Activated T-cell treated with anti-CD3 and anti-CD28 coated beads, Interleukin-2, amount 50 U/mL, for 48 hours (primary cell): ENCODE measurements around the gene EPN1.

ENCODE experiments used
- DNase-seq, 2 experiments: peaks; one replicate each; pipeline ENCODE4 v3.0.0-alpha.2; 2020

Gene EPN1

DNA sequence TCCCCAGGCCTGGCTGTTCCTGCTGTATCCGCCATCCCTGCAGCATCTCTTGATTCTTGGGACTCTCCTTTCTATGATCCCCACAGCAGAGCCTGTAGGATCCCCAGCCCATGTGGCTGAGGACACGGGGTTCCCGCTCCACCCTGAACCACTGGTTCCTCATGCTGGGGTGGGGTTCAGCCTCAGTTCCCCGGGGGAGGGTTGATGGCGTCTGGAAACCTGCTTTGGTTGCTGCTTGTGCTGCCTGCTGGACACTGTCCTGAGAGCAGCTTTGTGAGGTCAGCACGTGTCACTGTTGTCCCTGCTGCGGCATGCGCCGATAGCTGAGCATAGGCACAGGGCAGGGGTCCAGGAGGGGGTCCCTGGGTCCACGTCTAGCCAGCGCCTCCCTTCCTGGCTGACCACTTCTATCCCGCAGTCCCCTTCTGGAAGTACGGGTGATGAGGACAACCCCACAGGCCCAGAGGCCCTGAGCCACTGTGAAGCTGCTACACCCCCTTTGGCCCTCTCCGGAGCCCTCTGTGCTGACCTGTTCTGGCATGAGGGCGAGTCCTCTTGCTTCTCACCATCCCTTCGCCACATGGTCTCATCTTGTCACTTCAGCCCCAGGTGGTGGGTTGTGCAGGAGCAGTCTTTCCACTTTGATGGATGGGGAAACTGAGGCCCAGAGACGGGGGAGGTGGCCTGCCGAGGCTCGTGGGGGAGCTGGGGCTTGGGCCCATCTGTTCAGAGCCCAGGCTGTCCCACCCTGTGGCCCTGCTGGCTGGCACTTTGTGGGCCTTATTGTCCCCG lies 5.5 kb downstream of the EPN1 start:
- no peak for DNase-seq

DNA sequence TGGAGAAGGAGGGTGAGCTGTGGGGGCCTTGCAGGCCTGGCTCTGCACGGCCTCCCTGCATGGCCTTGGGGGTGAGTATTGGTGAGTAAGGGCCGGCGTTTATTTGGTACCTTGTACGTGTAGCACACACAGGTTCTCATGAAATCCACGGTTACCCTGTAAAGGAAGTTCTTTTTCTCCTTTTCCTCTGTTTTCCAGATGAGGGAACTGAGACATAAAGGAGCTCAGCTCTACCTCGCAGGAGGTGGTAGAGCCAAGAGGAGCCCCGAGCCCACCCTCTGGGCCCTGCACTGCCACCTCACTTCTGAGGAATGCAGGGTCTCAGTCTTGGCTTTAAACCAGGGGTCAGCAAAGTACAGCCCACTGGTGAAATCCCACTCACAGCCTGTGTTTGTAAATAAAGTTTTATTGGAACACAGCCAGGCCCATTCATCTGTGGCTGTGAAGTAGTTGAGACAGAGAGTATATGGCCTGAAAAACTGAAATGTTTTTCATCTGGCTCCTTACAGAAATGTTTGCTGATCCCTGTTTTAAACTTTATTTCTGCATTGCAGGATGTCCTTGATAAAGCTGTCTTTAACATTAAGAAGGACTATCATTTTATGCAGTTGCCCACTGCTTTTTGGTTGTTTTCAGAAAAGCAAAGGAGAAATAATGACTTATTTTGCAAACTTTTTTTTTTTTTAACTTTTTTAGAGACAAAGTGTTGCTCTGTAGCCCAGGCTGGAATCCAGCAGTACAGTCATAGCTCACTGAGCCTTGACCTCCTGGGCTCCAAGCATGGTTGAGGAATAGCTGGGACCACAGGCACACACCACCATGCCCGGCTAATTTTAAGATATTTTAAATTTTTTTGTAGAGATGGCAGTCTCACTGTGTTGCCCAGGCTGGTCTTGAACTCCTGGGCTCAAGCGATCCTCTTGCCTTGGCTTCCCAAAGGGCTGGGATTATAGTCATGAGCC lies 6.4 kb downstream of the EPN1 start:
- no peak for DNase-seq

- DNase-seq, result no peak
Observed at GRCh38 chr19:55683449-55684261, 8.6 kb downstream of the EPN1 start.

DNA sequence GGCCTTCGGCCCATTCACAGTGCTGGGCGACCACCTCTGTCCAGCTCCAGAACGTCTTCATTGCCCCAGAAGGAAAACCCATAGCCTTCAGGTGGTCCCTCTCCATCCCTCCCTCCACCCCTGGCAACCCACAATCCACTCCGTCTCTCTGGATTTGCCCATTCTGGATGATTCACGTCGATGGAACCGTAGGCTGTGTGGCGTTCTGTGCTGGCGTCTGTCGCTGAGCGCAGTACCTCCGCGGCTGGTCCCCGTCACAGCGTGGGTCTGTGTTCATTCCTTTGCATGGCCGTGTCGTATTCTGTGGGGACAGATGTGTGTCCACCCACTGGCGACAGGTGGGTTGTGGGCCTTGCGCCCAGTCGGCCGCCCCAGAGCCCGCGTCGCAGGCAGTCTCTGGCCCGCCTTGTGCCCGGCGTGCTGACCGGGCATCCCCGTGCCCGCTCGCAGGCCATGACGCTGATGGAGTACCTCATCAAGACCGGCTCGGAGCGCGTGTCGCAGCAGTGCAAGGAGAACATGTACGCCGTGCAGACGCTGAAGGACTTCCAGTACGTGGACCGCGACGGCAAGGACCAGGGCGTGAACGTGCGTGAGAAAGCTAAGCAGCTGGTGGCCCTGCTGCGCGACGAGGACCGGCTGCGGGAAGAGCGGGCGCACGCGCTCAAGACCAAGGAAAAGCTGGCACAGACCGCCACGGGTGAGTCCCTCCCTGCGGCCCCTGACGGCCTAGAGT lies 10.1 kb downstream of the EPN1 start:
- no peak for DNase-seq

- no peak for DNase-seq
Observed at GRCh38 chr19:55685776-55686175, 10.8 kb downstream of the EPN1 start.

GRCh38 chr19:55686311-55687050 lies 11.5 kb downstream of the EPN1 start:
- no peak for DNase-seq

DNA sequence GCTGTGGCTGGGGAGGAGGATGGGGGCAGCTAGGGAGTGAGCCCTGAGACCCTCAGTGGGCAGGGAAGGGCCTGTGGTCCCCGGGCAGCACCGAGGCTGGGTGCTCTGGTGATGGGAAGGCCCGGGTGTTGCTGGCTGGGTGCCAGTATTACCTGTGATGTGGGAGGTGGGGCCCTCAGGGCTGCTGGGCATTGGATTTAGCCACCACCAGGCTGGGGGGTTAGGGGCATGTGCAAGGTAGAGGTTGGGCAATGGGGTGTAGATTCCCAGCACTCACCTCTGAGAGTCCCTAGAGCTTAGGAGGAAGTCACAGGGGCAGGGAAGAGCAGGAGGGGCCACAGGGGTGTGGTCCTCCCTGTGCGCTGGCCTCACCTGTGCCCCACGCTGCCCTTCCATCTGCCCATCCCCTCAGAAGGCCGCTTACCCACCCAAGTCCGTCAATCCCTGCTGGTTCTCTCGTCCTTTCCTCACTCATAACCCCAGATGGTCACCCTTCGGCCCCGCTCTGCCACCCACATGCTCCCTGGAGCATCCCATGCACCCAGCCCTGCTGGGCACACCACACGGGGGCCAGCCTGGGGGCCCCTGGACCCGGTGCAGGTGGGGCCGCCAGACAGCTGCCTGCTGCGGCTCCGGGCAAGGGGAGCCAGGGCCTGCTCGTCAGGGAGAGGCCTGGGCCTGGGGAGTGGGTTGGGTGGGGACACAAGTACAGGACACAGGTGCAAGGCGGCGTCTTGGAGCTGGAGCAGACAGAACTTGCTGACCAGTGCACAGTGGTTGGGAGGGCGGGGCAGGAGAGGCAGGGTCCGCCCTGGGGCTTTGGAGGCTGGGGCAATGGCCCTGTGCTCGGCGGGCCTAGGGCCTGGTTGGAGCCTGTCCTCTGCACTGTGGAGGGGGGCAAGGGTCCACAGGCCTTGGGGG lies 12.5 kb downstream of the EPN1 start:
- no peak for DNase-seq

DNA sequence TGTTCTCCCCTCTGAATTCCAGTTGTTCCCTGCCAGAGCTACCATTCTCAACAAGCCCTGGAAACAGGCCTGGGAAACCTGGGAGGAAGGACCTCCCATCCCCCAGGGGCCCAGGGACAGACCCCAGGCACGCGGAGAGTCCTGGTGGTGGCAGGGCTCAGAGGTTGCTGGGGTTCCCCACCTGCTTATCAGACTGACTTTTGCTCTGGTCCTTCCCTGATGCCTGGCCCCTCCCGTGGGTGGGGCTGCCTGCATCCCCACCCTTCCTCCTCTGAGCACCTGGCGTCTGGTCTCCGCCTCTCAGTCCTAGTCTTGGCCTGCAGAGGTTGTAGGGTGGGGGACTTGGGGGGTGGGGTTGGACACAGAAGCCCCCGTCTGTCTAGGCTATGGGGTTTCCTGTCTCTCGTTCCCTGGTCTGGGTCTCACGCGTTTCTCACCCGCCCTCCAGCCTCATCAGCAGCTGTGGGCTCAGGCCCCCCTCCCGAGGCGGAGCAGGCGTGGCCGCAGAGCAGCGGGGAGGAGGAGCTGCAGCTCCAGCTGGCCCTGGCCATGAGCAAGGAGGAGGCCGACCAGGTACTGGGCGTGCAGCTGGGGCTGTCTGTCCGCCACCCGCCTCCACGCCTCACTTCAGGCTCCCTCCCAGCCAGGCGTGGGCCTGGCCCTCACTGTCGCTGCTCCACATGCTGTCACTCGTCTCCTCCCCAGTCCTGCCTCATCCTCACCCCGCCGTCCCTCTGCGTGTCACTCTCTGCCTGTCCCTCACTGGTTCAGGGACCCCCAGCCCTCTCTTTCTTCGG lies 13.6 kb downstream of the EPN1 start:
- DNase-seq, result no peak

DNA sequence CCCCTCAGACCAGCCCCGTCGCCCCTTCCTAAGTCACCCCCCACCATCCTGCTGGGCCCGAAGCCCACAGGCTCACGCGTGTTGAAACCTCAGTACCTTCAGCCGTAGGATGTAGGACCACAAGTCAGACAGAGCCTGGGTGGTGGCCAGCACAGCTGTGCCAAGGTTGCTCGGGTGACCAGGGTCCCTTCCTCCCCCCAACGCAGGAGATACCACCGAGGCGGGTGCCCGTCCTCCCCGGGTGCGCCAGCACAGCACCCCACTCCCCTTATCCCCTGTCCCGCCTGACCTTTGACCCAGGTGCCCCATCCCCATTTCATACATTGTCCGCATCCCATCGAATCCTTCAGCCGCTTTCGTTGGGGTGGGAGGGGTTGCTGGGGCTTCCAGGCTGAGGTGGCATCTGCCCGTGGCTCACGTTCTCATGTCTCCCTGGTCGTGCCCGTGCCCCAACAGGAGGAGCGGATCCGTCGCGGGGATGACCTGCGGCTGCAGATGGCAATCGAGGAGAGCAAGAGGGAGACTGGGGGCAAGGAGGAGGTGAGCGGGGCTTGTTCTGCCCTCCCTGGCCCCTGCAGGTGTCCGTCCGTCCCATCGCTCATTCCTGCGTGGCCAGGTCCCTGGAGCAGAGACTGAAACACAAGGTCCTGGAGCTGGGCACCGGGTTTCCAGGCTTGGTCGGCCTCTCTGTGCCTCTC lies 14.5 kb downstream of the EPN1 start:
- DNase-seq, result no peak

DNA sequence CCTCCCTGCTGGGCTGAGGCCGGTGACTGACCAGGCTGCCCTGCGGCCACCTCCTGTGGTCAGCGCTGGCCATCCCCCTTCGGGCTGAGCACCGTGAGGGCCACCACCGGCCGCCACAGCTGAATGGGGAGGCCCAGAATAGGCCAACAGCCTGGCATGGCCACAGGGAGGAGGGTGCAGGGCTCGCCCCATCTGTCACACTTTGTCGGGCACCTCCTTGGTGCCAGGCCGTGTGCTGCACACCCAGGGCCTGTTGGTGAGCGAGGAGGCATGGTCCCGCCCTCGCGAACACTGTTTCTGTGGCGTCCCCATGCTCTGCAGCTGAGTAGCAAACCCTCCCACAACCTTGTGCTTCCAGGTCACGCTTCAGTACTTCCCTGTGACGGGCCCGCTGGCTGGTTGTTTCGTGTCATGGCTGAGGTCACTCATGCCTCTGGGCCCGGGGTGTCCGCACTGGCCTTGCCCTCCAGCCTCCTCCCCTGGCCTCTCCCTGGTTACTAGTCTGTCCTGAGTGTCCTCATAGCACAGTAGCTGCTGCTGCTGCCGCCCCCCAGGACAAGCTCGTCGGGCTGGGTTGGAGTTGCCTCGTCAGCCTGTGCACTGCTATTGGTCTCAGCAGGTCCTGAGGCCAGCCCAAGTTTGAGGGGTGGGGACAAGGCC lies 15.2 kb downstream of the EPN1 start:
- DNase-seq, result no peak

- no peak for DNase-seq
Observed at GRCh38 chr19:55690769-55691545, 15.9 kb downstream of the EPN1 start.

DNA sequence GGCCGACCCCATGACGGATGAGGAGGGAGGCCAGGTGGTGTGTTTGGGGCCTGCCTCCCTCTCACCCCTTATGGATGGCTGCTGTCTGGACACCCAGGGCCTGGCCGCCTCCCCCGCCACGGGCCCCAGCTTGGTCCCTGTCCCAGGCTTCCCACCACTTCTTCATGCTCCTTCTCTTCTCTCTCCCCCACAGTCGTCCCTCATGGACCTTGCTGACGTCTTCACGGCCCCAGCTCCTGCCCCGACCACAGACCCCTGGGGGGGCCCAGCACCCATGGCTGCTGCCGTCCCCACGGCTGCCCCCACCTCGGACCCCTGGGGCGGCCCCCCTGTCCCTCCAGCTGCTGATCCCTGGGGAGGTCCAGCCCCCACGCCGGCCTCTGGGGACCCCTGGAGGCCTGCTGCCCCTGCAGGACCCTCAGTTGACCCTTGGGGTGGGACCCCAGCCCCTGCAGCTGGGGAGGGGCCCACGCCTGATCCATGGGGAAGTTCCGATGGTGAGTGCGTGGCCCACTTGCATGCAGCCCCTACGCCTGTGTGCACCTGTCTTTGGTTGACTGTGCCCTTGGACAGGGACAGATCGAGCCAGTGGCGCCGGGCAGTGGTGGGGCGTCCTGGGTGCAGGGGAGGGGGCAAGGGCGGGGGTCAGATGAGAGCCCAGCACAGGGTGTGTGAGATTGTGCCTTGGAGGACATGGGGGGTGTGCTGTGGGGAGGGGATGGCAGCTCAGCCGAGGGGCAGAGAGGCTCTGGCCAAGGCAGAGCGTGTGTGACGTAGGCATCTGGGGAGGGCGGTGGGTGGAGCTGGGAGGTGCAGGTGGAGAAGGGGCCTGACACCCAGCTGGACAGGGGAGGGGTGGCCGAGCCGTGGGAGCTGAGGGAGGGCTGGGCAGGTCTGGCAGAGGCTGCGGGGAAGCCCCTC lies 16.8 kb downstream of the EPN1 start:
- no peak for DNase-seq

DNA sequence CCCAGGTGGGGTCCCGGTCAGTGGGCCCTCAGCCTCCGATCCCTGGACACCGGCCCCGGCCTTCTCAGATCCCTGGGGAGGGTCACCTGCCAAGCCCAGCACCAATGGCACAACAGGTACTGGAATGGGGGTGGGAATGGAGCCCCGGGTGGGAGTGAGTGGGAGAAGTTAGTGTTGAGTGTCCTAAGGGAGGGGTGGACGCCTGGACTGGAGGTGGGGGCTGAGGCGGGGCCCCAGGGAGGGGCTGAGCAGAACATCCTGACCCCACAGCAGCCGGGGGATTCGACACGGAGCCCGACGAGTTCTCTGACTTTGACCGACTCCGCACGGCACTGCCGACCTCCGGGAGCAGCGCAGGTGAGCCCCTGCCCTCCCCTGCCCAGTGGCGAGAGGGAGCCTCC lies 17.7 kb downstream of the EPN1 start:
- DNase-seq, result no peak

GRCh38 chr19:55693336-55693974 lies 18.4 kb downstream of the EPN1 start:
- no peak for DNase-seq

- DNase-seq, result no peak
Observed at GRCh38 chr19:55694241-55694655, 19.2 kb downstream of the EPN1 start.
